ENCODE results near the gene FBXL17.

Gene FBXL17

DNA sequence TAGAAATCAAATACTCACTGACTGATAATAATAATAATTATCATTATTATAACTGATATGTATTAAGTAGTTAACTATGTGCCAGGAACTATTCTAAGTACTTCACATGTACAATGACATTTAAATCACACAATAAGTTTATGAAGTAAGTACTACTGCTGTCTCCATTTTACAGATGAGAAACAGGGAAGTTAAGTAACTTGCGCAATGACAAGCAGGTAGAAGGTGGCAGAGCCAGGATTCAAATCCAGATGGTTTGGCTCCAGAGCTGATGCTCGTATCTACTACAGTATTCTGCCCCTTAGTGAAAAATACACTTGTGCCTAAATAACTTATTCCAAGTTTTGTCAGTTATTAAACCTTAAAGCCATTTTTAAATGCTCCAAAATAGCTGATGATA is 217.3 kb downstream of the FBXL17 start:
- TF ChIP-seq POLR2AphosphoS5 (IDR thresholded peaks at IDR 0.05; ENCODE audit: low read depth, low read length) (no peak), TAF1 (IDR thresholded peaks at IDR 0.05; ENCODE audit: borderline replicate concordance, insufficient read depth, low read length) (no peak), FOXP2 (optimal IDR thresholded peaks at IDR 0.05; ENCODE audit: borderline replicate concordance, extremely low read depth, extremely low read length, insufficient read depth) (no peak), SIN3A (IDR thresholded peaks at IDR 0.05; ENCODE audit: borderline replicate concordance, insufficient read depth, low read length) (no peak)
- TF ChIP-seq, protein P1, sequence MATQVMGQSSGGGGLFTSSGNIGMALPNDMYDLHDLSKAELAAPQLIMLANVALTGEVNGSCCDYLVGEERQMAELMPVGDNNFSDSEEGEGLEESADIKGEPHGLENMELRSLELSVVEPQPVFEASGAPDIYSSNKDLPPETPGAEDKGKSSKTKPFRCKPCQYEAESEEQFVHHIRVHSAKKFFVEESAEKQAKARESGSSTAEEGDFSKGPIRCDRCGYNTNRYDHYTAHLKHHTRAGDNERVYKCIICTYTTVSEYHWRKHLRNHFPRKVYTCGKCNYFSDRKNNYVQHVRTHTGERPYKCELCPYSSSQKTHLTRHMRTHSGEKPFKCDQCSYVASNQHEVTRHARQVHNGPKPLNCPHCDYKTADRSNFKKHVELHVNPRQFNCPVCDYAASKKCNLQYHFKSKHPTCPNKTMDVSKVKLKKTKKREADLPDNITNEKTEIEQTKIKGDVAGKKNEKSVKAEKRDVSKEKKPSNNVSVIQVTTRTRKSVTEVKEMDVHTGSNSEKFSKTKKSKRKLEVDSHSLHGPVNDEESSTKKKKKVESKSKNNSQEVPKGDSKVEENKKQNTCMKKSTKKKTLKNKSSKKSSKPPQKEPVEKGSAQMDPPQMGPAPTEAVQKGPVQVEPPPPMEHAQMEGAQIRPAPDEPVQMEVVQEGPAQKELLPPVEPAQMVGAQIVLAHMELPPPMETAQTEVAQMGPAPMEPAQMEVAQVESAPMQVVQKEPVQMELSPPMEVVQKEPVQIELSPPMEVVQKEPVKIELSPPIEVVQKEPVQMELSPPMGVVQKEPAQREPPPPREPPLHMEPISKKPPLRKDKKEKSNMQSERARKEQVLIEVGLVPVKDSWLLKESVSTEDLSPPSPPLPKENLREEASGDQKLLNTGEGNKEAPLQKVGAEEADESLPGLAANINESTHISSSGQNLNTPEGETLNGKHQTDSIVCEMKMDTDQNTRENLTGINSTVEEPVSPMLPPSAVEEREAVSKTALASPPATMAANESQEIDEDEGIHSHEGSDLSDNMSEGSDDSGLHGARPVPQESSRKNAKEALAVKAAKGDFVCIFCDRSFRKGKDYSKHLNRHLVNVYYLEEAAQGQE (IDR thresholded peaks at IDR 0.05; ENCODE audit: insufficient read depth in 1 of 2, low read depth in 2 of 2, low read length in 2 of 2): no peak

- TF ChIP-seq, protein P1 (IDR thresholded peaks at IDR 0.05; ENCODE audit: insufficient read depth in 1 of 2, low read depth in 2 of 2, low read length in 2 of 2): no peak
- TF ChIP-seq TAF1 (IDR thresholded peaks at IDR 0.05; ENCODE audit: borderline replicate concordance, insufficient read depth, low read length): no peak
- no peak for TF ChIP-seq FOXP2 (optimal IDR thresholded peaks at IDR 0.05; ENCODE audit: borderline replicate concordance, extremely low read depth, extremely low read length, insufficient read depth)
- TF ChIP-seq POLR2AphosphoS5 (IDR thresholded peaks at IDR 0.05; ENCODE audit: low read depth, low read length): no peak
- TF ChIP-seq SIN3A (IDR thresholded peaks at IDR 0.05; ENCODE audit: borderline replicate concordance, insufficient read depth, low read length): no peak
Observed at GRCh38 chr5:108149369-108149768, 232.5 kb downstream of the FBXL17 start.

DNA sequence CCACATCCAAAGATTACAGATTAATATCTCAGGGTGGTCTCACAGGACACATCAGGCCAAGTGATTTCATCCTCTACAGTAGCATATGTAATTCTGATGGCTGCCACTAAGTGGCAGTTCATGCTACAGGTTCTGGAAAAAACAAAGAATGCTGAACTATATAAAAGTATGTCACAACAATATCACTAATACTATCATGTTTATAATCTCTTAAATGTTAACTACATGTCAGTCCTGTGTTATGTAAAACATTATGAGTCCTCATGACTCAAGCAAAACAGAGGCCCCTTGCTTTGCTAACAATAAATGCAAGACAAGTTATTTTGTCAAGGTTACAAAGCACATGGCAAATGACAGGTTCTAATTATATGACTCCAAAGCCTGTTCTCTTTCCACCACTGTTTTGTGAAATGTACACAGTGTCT is 233.2 kb downstream of the FBXL17 start:
- TF ChIP-seq, protein P1 (IDR thresholded peaks at IDR 0.05; ENCODE audit: insufficient read depth in 1 of 2, low read depth in 2 of 2, low read length in 2 of 2): no peak
- TF ChIP-seq FOXP2 (optimal IDR thresholded peaks at IDR 0.05; ENCODE audit: borderline replicate concordance, extremely low read depth, extremely low read length, insufficient read depth): no peak
- no peak for TF ChIP-seq POLR2AphosphoS5 (IDR thresholded peaks at IDR 0.05; ENCODE audit: low read depth, low read length)
- TF ChIP-seq TAF1 (IDR thresholded peaks at IDR 0.05; ENCODE audit: borderline replicate concordance, insufficient read depth, low read length): no peak
- TF ChIP-seq SIN3A (IDR thresholded peaks at IDR 0.05; ENCODE audit: borderline replicate concordance, insufficient read depth, low read length): no peak

DNA sequence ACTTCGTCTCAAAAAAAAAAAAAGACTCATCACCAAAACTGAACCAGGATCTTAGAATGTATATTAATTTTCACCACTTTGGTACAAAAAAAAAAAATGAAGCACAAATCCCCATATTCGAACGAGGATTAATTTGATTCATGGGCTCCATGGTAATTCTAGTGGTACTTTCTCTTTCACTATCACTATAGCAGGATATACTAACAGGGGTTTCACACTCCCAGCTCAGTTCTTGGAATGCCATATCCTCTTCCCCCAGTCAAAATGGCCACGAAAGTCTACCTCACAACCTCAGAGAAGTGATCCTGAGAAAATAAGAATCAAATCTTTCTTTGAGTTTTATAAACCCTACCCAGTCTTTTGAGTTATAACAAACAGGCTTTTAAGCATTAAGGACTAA is 235.7 kb downstream of the FBXL17 start:
- TF ChIP-seq POLR2AphosphoS5 (IDR thresholded peaks at IDR 0.05; ENCODE audit: low read depth, low read length) (no peak), TAF1 (IDR thresholded peaks at IDR 0.05; ENCODE audit: borderline replicate concordance, insufficient read depth, low read length) (no peak), SIN3A (IDR thresholded peaks at IDR 0.05; ENCODE audit: borderline replicate concordance, insufficient read depth, low read length) (no peak)
- TF ChIP-seq, protein P1 (IDR thresholded peaks at IDR 0.05; ENCODE audit: insufficient read depth in 1 of 2, low read depth in 2 of 2, low read length in 2 of 2): no peak

DNA sequence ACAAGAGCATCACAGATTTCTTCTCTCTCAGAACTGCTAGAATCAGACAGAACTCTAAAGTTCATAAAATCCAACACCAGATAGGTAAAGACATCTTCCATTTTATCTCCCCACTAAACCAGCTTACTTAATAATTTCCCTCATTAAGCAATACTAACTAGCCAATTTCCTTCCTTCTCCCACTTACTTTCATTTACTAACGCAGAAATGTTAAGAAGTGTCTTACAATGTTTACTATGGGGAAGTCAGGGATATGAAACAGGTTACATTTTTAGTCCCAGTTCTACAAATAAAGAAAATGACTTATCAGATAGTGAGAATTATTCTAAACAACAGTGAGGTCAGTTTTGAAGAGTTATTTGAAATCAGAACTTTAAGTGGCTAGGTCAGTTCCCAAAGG is 236.5 kb downstream of the FBXL17 start:
- TF ChIP-seq POLR2AphosphoS5 (IDR thresholded peaks at IDR 0.05; ENCODE audit: low read depth, low read length) (no peak), FOXP2 (optimal IDR thresholded peaks at IDR 0.05; ENCODE audit: borderline replicate concordance, extremely low read depth, extremely low read length, insufficient read depth) (no peak), TAF1 (IDR thresholded peaks at IDR 0.05; ENCODE audit: borderline replicate concordance, insufficient read depth, low read length) (no peak), SIN3A (IDR thresholded peaks at IDR 0.05; ENCODE audit: borderline replicate concordance, insufficient read depth, low read length) (no peak)
- TF ChIP-seq, protein P1 (IDR thresholded peaks at IDR 0.05; ENCODE audit: insufficient read depth in 1 of 2, low read depth in 2 of 2, low read length in 2 of 2): no peak
